Measurements from ENCODE around the gene SGSM1.
A peak's percentile ranks its signal among the peaks of the same experiment; 100 is the strongest.
"Not testable (repeated sequence)": the region's sequence is repeated elsewhere in the genome, so short reads cannot be mapped to it uniquely, and the experiment has no call there.

SGSM1 gene

DNA sequence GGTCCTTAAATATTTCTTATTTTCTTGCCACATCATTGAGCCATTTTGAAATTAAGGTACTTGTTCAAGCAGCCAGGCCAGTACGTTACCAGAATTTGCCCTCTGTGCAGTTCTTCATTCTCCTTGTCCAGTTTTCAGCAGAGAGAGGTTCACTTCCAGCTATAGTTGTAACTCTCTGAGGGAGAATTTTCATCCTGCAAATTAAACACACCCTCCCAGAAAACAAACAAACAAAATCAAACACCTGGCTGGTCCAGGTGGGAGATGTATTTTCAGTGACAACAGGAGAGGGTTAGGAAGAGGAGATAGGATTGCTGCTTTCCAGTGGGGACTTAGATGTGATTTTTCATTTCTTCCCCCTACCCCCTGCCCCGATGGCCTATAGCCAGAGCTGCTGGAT, 95.4 kb downstream of the SGSM1 start:
- DNase-seq = no peak

DNA sequence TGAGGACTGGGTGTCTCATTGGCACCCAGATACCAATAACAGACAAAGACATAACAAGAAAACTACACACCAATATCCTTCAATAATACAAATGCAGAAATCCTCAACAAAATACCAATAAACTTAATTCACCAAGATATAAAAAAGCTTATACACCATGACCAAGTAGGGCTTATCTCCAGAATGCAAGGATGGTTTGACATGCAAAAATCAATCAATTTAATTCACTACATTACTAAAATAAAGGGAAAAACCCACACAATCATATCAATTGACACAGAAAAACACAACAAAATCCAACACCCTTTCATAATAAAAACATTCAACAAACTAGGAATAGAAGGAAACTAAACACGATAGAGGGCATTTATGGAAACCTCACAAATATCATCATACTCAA, 99.9 kb downstream of the SGSM1 start:
- DNase-seq = no peak

DNA sequence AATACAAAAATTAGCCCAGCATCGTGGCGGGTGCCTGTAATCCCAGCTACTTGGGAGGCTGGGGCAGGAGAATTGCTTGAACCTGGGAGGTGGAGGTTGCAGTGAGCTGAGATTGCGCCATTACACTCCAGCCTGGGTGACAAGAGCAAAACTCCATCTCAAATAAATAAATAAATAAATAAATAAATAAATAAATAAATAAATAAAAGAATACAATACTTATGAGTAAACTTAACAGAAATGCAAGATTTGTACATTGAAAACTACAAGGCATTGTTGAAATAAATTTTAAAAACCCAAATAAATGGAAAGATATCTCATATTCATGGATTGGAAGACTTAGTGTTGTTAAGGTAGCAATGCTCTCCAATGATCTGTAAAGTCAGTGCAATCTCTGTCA, 101.1 kb downstream of the SGSM1 start:
- DNase-seq = not testable (repeated sequence)

DNA sequence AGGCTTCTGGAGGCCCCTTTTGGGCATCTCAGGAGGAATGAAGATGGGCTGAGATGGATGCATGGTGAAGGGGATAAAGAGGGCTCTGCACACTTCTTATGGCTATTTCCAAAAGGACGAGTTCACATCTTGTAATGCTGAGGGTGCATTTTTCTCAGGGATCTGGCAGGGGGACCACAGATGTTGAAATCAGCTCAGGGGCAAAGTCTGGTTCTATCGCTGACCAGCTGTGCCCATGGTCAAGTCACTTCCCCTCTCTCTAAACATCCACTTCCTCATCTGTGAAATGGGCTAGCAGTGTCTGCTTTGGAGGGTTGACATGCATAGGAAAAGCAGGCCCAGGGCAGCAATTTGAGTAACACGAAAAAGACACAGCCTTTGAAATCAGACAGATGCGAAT, 114.0 kb downstream of the SGSM1 start:
- no peak for DNase-seq

DNA sequence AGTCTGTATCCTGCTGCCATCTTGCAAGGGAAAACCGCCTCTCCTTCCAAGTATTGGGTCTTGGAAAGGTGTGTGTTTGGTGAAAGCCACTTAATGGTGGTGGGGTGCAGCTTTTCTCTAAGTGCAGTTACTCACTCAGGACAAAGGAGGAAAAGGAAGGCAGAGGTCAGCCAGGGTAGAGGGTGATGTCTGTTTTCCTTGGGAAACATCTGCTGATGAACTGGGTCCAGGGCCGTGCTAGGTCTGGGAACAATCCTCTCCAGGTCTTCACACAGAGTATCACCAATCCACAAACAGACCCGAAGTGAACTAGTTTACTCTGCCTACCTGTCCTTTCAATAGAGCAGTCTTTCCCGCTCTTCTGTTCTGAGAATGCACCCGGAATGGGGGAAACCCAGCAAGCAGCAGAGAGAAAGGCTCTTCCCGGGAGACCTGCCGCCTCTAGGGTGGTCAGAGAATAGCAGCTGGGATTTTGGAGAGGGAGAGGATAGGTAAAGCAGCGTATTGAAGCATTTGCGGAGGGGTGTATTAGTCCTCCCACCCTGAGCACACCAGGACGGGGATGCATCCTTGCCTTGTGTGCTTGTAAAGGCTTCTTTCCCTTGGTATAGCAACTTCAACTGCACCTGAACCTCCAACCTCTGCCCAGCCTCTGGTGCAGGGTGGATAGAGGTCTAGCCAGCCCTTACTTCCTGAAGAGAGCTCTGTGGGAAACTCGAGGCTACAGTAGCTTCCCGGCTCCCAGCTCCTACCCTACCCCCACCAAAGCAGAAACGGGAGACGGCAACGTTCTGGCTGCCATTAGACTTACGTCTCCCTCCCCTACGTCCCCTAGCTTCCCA, 119.8 kb downstream of the SGSM1 start:
- DNase-seq = no peak

DNA sequence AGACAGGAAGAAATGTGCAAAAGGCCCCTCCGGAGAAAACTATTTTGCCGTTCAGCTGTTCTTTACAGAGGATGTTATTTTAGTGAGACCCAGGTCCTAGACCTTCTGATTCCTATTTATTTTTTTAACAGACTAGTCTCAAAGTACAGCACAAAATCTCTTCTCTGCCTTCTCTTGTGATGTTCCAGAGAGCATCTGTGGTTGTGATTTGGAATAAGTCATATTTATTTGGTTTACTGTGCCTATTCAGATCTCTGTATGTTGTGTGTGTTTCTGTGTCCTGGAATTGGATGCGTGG, 120.4 kb downstream of the SGSM1 start:
- no peak for DNase-seq

DNA sequence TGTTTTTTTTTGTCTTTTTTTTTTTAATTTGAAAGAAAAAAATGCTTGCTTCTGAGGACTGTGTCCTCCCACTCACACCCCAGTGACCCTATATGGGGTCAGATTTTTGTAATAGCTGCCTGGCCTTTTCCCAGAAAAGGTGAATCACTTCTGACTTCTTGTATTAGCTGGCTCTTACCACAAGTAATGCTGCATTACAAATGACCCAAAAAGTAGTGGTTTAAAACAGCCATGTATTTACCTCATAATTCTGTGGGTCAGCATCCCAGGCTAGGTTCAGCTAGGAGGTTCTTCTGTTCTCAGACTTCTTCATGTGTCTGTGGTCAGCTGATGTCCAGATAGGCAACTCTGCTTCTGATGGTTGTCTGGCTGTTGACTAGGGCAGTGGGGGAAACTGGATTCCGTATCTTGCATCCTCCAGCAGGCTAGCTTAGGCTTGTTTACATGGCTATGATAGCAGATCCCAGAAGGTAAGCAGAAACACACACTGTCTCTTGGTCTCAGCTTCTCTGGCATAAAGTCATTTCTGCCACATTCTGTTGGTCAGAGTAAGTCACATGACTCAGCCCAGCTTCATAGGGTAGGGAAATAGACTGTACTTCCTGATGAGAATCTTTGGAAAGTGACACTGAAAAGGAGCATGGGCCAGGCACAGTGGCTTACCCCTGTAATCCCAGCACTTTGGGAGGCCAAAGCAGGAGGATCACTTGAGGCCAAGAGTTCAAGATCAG, 121.0 kb downstream of the SGSM1 start:
- DNase-seq = no peak

DNA sequence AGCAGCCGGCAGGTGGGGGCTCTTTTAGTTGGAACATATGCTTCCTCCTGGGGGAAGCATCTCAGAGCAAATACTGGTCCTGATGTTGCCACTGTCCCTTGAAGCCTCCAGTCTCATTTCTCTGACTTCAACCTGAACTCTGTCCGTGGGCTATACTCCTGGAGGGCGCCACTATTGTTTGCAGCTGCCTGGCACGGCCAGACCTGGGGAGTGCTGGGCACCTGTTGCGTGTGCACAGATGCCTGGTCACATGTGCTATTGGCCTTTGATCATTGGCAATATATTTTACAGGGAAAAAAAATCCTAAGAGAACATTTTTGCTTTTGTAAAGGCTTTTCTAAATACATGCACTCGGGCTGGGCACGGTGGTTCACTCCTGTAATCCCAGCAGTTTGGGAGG, 122.3 kb downstream of the SGSM1 start:
- no peak for DNase-seq

DNA sequence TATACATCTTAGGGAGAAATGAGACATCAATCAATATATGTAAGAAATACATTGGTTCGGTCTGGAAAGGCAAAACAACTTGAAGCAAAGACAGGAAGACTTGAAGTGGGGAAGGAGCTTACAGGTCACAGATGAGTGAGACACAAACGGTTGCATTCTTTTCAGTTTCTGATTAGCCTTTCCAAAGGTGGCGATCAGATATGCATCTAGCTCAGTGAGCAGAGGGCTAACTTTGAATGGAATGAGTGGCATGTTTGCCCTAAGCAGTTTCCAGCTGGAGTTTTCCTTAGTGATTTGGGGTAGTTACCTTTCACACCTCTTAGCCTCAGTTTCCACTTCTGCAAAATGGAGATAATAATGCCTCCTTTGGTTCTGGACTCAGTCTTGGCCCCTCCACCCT, 124.7 kb downstream of the SGSM1 start:
- no peak for DNase-seq

DNA sequence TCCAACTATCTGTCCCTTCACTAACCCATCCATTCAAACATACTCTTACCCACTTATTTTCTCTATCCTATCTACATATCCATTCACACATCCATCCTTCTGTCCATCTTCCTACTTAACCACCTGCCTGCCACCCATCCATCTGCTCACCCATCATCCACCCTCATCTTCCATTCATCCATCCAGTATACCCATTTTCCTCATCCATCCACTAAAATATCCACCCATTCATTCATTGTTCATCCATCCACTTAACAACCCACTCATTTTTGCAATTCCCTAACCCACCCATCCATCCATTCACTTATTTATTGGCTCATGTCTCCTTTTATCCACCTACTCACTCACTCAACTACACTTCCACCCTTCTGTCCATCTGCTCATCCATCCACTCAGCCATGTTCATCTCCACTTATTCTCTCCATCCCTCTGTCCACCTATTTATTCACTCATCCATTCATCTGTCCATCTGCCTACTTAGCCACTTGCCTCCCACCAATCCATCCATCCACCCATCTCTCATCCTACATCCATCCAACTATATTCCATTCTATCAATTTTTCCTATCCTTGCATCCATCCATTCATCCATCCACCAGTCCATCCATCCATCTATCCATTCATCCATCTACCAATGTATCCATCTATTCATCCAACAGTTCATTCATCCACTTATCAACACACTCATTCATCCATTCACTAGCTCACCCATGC, 129.9 kb downstream of the SGSM1 start:
- no peak for DNase-seq

DNA sequence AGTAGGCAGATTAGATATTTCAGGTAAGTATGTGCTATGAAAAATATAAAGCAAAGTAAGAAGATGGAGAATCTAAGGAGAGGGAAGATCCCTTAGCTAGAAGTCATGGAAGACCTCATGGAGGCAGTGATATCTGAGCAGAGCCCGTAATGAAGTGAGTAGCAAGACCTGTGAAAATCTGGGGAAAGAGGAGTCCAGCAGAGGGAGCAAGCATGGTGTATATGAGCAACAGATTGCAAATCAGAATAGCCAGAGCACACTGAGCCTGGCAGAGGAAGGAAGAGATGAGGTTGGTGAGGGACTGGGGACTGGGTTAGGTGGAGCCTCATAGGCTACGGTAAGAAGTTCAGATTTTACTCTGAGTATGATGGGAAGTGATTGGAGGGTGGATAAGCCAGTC, 131.1 kb downstream of the SGSM1 start:
- no peak for DNase-seq

DNA sequence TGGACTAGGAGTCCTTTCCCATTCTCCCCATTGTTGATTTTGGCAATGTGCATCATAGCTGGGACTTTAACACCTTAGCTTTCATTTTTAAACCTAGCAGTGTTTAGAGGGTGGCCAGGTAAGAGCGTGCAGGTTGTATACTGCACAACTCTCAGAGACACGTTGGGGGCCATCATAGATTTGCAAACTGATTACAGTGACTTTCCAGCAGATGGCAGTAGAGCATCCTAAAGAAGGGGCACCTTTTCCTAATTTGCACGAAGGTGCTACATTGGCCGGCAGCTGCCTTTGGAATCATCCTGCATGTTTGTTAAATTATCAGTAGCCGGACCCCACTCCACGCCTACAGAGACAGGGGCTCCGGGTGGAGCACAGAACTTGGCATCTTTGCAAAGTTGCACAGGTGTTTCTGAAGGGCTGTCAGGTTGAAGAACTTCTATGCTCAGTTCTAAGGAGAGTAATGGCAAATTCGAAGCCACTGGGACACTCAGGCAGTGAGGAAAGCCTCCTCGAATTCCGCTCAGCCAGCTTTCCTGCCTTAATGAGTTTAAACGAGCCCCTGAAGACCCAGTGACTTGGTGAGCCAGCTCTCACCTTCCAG, 132.8 kb downstream of the SGSM1 start:
- no peak for DNase-seq

DNA sequence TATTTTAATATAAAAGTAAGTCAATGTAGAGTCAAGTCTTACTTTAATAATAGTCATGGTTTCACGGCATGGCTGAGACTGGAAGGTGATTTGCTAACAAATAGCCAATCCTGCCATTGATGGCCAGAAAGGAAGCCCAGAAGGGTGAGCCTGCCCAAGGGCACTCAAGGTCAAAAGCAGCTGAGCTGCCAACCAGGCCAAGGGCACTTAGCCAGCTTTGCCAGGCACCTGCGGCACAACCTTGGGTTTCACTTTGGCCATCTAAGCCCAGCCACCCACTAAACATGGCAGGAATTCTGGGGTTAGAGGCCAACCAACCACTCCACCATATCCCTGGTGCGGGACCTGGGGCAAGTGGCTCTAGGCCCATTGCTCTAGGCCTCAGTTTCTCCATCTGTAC, 136.3 kb downstream of the SGSM1 start:
- no peak for DNase-seq

DNA sequence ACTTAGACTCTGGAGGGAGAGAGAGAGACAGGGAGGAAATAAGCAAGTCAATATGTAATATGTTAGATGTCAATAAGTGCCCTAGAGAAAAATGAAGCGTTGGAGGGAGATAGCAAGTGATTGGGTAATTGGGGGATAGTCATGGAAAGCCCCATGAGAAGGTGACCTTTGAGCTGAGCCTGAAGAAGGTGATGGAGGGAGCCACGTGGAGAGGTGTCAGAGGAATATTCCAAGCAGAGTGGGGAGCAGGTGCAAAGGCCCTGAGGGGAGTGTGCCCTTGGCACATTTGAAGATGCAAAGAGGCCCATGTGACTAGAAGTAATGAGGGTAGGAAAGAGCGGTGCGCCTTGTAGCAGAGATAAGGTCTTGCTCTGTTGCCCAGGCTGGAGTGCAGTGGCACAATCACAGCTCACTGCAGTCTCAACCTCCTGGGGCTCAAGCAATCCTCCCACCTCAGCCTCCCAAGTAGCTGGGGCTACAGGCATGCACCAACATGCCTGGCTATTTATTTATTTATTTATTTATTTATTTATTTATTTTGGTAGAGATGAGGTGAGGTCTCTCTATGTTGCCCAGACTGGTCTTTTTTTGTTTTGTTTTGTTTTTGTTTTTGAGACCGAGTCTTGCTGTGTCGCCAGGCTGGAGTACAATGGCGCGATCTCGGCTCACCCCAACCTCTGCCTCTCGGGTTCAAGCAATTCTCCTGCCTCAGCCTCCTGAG, 138.4 kb downstream of the SGSM1 start:
- no peak for DNase-seq

DNA sequence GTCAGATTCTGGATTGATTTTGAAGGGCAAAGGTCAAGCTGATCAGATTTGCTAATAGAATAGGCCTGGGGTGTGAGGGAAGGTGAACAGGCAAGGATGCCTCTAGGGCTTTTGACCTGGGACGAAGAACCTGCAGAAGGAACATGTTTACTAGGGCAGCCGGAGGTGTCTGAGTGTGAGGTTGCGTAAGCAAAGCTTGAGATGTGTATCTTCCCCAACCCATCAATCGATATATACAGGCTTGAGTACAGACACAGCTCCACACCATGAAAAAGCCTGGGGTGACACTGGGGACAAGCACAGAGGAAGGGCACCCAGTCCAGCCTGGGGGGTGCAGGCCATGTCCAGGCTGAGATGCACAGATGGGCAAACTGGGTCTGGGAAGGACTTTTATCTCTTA, 139.4 kb downstream of the SGSM1 start:
- no peak for DNase-seq

DNA sequence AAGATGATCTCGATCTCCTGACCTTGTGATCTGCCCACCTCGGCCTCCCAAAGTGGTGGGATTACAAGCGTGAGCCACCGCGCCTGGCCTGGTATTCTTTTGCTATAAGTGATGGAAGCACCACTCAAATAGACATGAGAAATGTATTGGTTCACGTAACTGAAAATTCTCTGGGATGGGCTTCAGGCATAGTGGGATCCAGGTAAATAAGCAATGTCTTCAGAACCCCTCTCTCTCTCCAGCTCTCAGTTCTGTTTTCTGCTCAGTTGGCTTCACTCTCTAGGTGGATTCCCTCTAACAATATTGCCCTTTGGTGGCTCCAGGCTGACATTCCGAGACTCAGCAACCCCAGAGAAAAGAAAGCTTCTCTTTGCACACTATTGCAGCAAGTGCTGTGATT, 141.4 kb downstream of the SGSM1 start:
- DNase-seq = no peak

DNA sequence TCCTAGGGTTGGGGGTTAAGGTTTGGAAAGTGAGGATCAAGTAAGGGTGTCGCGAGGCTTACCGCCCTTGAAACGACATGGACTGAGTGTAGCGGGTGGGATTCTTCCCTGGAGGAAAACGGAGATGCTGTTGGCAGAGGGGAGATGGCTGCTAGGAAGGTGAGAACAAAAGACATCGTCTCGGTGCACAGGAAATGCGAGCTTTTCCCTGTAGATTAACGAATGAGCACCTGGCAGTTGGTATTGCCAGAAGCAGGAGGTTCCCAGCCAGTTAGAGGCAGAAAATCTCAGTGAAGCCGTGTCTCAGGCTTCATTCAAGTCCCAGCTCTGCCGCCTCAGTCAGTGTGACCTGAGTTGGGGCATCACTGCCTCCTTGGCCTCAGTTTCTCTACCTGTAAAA, 141.9 kb downstream of the SGSM1 start:
- DNase-seq = no peak

DNA sequence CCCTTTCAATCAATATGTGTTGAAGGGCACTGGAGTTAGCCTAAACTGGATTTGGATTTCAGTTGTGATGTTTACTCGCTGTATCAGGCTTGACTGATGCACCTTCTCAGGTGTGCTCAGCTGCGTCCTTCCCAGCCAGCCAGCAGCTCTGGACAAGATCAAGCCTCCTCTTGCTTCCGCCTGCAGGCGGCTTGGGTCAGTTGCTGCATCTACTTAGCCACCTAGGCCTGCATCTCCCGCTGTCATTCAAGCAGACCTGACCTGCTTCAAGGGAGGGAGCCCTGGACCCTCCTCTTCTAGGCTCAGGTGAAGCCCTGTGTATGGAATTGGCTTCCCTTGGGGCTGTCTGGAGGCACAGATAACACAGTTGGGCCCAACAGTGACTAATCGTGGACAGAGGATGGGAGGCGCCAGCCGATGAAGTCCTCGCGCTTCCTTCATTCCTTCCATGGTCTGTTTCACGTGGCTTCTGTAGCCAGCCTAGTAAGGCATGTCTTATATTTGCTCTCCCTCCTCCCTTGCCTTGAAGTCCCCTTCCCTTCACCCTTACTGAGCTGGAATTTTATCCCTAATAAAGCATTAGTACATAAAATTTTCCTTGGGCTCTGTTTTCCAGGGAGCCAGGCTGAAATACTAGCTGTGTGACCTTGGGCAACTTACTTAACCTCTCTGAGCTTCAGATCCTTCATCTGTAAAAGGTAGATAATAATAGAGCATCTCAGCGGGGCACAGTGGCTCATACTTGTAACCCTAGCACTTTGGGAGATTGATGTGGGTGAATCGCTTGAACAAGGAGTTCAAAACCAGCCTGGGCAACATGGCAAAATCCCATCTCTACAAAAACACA, 142.6 kb downstream of the SGSM1 start:
- DNase-seq = no peak

DNA sequence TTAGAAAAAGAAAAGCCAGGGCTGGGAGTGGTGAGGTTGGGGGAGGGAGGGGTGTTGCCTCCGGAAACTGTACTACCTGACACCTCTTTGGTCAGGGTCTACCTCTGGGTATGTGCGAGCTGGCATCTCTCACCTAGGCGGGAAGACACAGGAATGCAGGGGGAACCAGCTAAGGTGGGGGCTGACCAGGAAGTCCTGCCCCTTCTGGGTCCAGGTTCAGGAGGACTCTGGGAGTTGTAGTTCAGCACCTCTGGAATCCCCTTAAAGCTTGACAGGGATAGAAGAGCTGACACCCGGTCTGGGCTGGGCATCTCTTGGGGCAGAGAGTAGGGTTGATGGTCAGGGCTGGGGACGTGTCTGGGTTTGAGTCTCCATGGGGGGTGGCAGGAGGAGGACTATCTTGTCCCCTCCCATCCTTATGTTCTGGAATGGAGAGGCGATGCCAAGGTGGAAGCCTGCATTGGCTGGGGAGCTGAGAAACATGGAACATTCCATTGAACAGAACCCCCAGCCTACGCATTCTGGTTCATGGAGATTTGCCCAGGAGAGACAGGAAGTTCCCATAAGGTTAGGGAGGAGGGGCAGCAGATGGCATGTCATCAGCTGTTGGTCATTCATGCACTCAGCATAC, 144.4 kb downstream of the SGSM1 start:
- DNase-seq = no peak

DNA sequence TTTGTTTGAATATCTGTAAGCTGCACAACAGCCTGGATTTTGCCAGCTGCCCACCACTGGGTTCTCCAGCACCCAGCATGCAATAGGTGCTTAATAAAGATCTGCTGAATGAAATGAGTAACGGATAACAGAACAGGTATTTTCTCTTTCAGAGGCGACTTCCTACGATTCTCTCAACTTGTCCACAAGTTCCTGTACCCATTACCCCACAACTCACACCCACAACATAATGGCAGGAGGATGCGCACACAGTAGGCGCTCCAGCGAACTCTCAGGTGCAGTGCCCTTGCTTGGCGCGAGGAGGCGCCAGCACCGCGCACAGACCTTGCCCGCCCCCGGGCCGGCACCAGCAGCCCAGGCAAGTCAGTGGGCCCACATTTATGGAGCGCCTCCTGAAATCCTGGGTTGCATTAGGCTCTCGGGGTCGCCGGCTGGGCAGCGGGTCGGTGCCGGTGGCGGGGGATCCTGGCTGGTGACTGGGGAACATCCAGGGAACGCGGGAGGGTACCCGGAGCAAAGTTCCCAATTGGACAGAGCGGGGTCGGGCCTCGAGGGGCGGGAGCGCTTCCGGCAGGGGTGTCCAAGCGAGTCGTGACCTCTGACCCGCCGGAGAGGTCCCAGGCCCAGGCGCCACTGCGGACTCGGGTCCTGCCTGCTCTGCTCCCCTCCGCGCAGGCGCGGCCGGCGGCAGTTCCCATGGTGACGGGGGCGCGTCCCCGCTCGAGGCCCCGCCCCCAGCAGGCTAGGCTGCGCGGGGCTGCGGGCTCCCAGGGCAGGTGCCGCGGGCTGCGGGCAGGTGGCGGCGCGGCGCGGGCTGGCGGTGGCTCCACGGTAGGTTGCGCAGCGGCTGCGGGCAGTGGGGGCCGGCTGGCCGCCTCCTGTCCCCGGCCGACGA, 146.2 kb downstream of the SGSM1 start, which contains the start of gene KIAA1671:
KIAA1671 (plus strand) TSS at position 775 of the 895 bp plus-strand sequence. CDS start 75,284 bp downstream, outside the sequence.
- DNase-seq = peak; percentile 37

Data from NK-92 treated with Interleukin-12 subunit alpha and Interleukin-12 subunit beta, amount 100 ng/mL, for 24 hours (cell line).